GM12872 (cell line): ENCODE results near the gene NDUFAF4.

Source experiments
- CTCF ChIP-seq: IDR thresholded peaks from 3 replicates; pipeline ENCODE4 v1.5.1; 2011; ENCODE audit warnings: low read depth, mild to moderate bottlenecking, low read length, moderate library complexity; ENCODE audit not compliant: insufficient read depth

Gene NDUFAF4

GRCh38 chr6:96899451-96899998 lies 1.8 kb upstream of the NDUFAF4 start:
- TF ChIP-seq CTCF = no peak

- no peak for TF ChIP-seq CTCF
Observed at GRCh38 chr6:96899019-96899418, 1.3 kb upstream of the NDUFAF4 start.

DNA sequence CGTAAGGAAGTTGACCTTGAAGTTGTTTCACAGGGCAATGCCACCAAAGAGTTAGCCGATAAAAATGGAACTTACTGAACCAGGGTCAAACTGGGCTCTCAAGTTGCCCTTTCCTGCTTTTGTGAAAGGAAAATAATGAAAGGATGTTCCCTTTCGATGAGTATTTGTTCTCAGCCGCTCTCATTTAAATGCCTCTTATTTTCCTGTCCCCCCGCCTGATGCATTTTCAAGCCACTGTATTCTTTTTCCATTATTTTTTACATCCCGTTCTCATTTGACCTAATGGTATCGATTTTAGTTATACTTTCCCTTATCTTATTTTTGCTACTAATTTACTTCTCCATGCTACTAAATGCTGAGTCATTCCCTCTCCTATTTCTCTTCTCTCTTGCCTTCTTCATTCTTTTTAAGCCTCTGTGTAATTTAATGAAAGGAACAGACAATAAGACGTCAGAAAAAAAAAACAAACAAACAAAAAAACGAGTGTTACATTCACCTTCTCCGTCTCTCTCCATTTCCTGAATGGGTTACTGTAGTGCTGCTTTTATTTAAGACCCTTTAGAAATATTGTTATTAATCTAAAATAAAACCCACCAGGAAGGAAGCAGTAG lies 655 bp upstream of the NDUFAF4 start:
- TF ChIP-seq CTCF = no peak

GRCh38 chr6:96889146-96889545 lies 8.5 kb downstream of the NDUFAF4 start:
- no peak for TF ChIP-seq CTCF

DNA sequence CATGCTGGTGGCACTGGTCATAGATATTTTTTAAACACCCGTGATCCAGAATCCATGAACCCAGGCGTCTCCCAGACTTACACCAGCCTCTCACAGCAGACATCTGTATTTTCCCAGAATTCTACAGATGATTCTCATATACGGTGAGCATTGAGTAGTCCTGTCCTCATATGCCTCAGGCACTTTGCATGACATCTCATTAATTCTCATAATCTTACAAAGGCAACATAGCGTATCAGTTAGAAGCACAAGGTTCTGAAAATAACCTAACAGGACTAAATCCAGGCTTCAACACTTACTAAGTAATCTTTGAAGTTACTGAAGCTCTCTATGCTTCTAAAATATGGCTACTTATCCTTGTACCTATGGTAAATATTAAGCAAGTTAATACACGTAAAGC lies 8.9 kb downstream of the NDUFAF4 start:
- TF ChIP-seq CTCF = no peak

DNA sequence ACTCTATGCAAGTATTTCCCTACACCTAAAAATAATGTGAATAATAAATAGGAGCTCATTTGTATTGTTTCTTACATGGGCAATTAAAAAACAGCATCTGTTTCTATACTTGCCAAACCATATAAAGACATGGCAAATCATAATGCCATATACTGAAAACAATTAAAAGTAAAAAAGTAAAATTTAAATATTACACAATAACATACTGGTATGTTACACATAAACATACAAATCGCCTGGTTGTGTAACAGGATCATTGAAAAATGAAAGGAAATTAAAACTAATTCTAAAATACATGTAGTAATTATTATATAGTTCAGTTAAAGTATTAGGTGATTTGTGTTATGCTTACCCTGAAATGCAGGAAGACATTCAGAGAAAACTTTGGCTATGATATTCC lies 11.2 kb downstream of the NDUFAF4 start:
- TF ChIP-seq CTCF = no peak

- no peak for TF ChIP-seq CTCF
Observed at GRCh38 chr6:96878143-96878542, 19.5 kb downstream of the NDUFAF4 start.
